Activated naive CD4-positive, alpha-beta T cell treated with anti-CD3 and anti-CD28 coated beads, Interleukin-2, amount 50 U/mL, for 24 hours (primary cell): ENCODE measurements around the gene MEX3D.
"Not testable (repeated sequence)": the region's sequence is repeated elsewhere in the genome, so short reads cannot be mapped to it uniquely, and the experiment has no call there.

Experiments
- H3K27ac Mint-ChIP-seq: one replicate; pipeline ENCODE4 v1.8.0; 2021; ENCODE audit warnings: mild to moderate bottlenecking, mixed read lengths
- H3K27me3 Mint-ChIP-seq: one replicate; pipeline ENCODE4 v1.8.0; 2021; ENCODE audit warnings: mixed read lengths
- H3K36me3 Mint-ChIP-seq: one replicate; pipeline ENCODE4 v1.8.0; 2021; ENCODE audit warnings: mixed read lengths
- H3K4me1 Mint-ChIP-seq: one replicate; pipeline ENCODE4 v1.8.0; 2021; ENCODE audit warnings: mixed read lengths
- H3K4me3 Mint-ChIP-seq: one replicate; pipeline ENCODE4 v1.8.0; 2021; ENCODE audit warnings: mild to moderate bottlenecking, mixed read lengths
- H3K9me3 Mint-ChIP-seq: one replicate; pipeline ENCODE4 v1.8.0; 2021; ENCODE audit warnings: mixed read lengths

The MEX3D gene

DNA sequence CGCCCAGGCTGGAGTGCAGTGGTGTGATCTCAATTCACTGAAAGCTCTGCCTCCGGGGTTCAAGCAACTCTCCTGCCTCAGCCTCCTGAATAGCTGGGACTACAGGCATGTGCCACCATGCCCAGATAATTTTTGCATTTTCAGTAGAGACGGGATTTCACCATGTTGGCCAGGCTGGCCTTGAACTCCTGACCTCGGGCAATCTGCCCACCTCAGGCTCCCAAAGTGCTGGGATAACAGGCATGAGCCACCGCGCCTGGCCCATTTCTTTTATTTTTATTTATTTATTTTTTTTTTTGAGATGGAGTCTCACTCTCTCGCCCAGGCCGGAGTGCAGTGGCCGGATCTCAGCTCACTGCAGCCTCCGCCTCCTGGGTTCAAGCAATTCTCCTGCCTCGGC lies 28.4 kb downstream of the MEX3D start:
- peaks cover 13% of the 10 kb centered on the region for H3K27me3 Mint-ChIP-seq
- not testable (repeated sequence) for H3K4me1 Mint-ChIP-seq, H3K9me3 Mint-ChIP-seq, H3K4me3 Mint-ChIP-seq, H3K36me3 Mint-ChIP-seq, H3K27ac Mint-ChIP-seq

DNA sequence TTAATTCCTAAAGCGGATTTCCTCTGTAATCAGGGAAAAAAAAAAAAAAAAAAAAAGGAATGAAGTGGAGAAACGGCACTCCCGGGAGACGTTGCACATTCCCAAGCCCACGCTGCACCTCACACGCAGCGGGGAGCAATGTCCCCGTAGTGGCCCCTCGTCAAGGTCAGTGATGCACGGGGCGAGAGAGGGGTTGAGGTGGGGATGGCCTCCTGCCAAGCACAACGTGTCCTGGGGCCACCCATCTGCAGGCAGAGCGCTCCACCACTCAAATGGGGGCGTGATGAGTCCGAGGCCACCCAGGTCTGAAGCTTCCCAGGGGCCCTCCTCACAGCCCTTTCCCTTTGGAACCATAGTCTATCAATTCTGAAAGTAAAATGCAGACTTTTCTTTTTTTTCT lies 29.1 kb downstream of the MEX3D start:
- H3K4me3 Mint-ChIP-seq = no peak overlapping the region
- H3K27ac Mint-ChIP-seq = no peak overlapping the region

DNA sequence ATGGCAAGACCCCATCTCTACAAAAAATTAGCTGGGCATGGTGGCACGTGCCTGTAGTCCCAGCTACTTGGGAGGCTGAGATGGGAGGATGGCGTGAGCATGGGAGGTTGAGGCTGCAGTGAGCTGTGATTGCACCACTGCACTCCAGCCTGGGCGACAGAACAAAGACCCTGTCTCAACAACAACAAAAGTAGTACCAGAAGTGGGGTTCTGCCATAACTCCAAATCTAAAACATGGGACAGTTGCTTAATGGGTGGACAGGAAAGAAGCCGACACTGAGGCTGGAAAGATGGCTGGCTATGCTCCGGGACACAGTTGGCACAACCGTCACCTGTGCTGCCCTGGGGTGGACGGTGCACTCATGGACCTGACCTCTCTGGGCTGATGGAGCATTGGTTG lies 32.4 kb downstream of the MEX3D start:
- H3K36me3 Mint-ChIP-seq = not testable (repeated sequence)

More for the DNA sequence above, 29.1 kb downstream of the MEX3D start:
- peaks cover 13% of the 10 kb centered on the region for H3K27me3 Mint-ChIP-seq
- no peaks in the 10 kb centered on the region for H3K36me3 Mint-ChIP-seq
- no peaks in the 10 kb centered on the region for H3K4me1 Mint-ChIP-seq
- H3K9me3 Mint-ChIP-seq = no peaks in the 10 kb centered on the region

DNA sequence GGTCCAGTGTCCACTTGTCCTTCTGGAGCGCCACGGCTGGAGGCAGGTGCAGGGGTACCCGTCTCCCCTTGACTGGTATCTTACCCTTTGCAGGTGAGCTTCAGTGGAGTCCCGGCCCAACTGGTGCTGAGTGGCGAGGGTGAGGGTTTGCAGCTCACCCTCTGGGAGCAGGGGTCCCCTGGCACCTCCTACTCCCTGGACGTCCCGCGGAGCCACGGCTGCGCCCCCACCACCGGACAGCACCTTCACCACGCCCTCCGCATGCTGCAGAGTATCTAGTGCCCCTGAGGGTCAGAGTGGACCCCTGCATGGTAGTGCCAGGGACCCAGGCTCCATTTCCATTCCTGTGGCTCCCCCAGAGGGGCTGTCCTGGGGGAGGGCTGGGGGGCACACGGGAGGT lies 33.2 kb downstream of the MEX3D start:
- no peaks in the 10 kb centered on the region for H3K36me3 Mint-ChIP-seq
- H3K9me3 Mint-ChIP-seq = no peaks in the 10 kb centered on the region
- H3K27me3 Mint-ChIP-seq = peaks cover 7% of the 10 kb centered on the region
- H3K4me1 Mint-ChIP-seq = no peaks in the 10 kb centered on the region
- no peak overlapping the region for H3K27ac Mint-ChIP-seq
- H3K4me3 Mint-ChIP-seq = no peak overlapping the region

More for the DNA sequence above, 32.4 kb downstream of the MEX3D start:
- H3K27me3 Mint-ChIP-seq, H3K9me3 Mint-ChIP-seq, H3K27ac Mint-ChIP-seq, H3K4me1 Mint-ChIP-seq, H3K4me3 Mint-ChIP-seq: not testable (repeated sequence)

DNA sequence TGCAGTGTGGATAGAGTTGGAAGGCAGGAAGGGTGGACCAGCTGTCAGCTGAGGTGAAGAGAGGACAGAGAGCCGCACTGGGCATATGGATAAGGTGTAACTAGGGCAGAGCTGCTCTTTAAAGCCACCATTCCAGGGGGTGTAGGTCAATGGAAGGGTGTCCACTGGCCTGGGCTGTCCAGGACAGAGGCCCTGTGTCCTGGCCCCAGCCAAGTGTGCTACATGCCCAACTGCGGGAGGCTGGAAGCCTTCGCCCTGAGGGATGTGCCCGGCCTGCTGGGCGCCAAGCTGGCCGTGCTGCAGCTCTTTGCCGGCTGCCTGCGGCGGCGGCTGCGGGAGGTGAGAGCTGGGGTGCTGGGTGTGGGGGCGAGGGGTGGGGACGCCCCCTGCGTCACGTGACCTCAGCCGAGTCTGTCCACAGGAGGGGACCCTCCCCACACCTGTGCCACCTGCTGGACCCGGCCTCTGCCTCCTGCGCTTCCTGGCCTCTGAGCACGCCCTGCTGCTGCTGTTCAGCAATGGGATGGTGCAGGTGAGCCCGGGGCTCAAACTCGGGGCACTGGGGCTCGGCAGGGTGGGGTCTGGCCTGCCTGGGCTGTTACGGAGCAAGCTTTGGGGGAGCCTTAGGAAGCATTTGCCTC lies 34.5 kb downstream of the MEX3D start:
- Mint-ChIP-seq H3K4me3 (no peak overlapping the region), H3K36me3 (no peaks in the 10 kb centered on the region), H3K27ac (no peak overlapping the region), H3K4me1 (no peaks in the 10 kb centered on the region), H3K27me3 (peaks cover 6% of the 10 kb centered on the region), H3K9me3 (no peaks in the 10 kb centered on the region)

DNA sequence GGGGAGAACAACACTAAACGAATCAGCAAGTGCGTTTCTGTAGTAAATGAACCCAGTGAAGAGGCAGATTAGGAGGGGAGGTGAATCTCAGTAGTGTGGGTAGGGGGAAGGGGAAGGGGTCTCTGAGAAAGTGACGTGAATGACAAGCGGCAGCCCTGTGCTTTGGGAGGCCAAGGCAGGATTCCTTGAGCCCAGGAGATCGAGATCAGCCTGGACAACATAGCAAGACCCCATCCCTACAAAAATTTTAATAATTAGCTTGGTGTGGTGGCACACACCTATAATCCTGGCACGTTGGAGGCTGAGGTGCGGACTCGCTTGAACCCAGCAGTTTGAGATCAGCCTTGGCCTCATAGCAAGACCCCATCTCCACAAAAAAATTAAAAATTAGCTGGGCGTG lies 36.1 kb downstream of the MEX3D start:
- H3K4me1 Mint-ChIP-seq = no peaks in the 10 kb centered on the region
- H3K27ac Mint-ChIP-seq = no peak overlapping the region
- H3K9me3 Mint-ChIP-seq = no peaks in the 10 kb centered on the region
- no peak overlapping the region for H3K4me3 Mint-ChIP-seq
- peaks cover 6% of the 10 kb centered on the region for H3K27me3 Mint-ChIP-seq
- no peaks in the 10 kb centered on the region for H3K36me3 Mint-ChIP-seq

DNA sequence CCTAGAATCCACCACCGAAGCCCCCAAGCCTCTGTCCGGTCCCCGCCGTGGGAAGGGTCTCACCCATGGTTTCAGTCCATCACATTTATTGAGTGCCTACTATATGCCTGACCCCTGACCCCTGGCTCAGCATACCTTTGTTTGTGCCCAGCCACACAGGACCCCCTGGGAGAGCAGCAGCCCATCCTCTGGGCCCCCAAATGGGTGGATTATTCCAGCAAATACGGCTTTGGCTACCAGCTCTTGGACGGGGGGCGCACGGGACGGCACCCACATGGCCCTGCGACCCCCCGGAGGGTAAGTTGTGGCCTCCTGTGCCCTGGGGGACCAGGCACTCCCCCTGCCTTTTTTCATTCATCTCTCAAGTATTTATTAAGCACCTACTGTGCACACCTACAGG lies 36.5 kb downstream of the MEX3D start:
- Mint-ChIP-seq H3K27ac (no peak overlapping the region), H3K4me3 (no peak overlapping the region), H3K27me3 (peaks cover 6% of the 10 kb centered on the region), H3K9me3 (no peaks in the 10 kb centered on the region), H3K36me3 (no peaks in the 10 kb centered on the region), H3K4me1 (no peaks in the 10 kb centered on the region)

DNA sequence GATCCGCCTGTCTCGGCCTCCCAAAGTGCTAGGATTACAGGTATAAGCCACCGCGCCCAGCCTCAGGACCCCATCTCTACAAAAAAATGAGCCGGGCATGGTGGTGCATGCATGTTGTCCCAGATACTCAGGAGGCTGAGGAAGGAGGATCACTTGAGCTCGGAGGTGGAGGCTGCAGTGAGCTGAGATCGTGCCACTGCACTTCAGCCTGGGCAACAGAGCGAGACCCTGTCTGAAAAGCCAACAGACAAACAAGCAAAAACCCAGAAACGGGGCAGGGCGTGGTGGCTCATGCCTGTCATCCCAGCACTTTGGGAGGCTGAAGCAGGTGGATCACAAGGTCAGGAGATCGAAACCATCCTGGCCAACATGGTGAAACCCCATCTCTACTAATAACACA lies 37.3 kb downstream of the MEX3D start:
- H3K4me3 Mint-ChIP-seq, H3K4me1 Mint-ChIP-seq, H3K9me3 Mint-ChIP-seq, H3K36me3 Mint-ChIP-seq, H3K27ac Mint-ChIP-seq: not testable (repeated sequence)
- H3K27me3 Mint-ChIP-seq = peaks cover 13% of the 10 kb centered on the region

DNA sequence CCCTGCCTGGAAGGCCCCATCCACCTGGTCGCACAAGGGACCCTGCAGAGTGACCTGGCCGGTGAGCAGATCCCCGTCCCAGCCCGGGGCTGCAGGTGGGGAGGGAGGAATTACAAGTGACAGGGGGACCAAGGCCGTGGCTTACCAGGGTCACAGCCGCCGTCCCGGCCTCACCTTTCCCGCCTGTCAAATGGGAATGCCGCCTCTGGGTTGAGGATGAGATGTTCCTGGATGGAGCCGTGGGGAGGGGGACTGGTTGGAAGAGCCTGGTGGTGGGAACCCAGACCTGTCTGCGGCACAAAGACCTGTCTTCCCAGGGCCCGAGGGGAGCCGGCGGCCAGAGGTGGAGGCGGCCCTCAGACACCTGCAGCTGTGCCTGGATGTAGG lies 38.7 kb downstream of the MEX3D start:
- peaks cover 19% of the 10 kb centered on the region for H3K27me3 Mint-ChIP-seq
- H3K9me3 Mint-ChIP-seq = no peaks in the 10 kb centered on the region
- H3K4me3 Mint-ChIP-seq = no peak overlapping the region
- H3K27ac Mint-ChIP-seq = no peak overlapping the region
- H3K36me3 Mint-ChIP-seq = no peaks in the 10 kb centered on the region
- H3K4me1 Mint-ChIP-seq = peaks cover 5% of the 10 kb centered on the region

DNA sequence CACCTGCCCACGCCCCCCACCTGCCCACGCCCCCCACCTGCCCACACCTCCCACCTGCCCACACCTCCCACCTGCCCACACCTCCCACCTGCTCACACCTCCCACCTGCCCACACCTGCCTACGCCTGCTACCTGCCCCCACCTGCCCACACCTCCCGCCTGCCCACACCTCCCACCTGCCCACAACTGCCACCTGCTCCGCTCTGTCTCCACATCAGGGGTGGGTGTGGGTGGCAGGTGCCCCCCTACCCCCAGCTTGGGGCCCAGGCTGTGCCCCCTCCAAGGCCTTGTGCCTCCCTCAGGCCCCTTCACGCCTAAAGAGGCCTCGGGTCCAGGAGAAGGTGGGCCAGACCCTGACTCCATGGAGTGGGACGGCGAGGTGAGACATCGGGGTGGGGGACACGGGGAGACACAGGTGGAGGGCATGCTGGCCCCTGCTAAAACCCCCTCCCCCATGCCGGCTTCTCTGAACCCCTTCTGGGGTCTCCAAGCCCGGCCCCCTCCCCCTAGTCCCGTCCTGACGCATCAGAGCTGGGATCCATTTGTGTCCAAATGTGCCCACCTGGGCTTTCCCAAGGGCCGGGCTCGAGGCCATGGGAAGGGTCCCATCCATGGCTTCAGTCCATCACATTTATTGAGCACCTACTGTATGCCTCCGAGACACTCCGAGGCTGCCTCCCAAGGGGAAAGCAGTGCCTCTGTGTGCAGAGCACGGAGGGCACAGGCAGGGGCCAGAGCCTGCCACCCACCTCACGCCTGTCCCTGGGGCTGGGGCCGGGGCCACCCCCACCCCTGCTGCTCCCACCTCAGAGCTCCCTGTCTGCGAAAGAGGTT lies 39.3 kb downstream of the MEX3D start:
- H3K27ac Mint-ChIP-seq = no peak overlapping the region
- peaks cover 20% of the 10 kb centered on the region for H3K27me3 Mint-ChIP-seq
- H3K36me3 Mint-ChIP-seq = no peaks in the 10 kb centered on the region
- peaks cover 6% of the 10 kb centered on the region for H3K4me1 Mint-ChIP-seq
- H3K4me3 Mint-ChIP-seq = no peak overlapping the region
- H3K9me3 Mint-ChIP-seq = no peaks in the 10 kb centered on the region

DNA sequence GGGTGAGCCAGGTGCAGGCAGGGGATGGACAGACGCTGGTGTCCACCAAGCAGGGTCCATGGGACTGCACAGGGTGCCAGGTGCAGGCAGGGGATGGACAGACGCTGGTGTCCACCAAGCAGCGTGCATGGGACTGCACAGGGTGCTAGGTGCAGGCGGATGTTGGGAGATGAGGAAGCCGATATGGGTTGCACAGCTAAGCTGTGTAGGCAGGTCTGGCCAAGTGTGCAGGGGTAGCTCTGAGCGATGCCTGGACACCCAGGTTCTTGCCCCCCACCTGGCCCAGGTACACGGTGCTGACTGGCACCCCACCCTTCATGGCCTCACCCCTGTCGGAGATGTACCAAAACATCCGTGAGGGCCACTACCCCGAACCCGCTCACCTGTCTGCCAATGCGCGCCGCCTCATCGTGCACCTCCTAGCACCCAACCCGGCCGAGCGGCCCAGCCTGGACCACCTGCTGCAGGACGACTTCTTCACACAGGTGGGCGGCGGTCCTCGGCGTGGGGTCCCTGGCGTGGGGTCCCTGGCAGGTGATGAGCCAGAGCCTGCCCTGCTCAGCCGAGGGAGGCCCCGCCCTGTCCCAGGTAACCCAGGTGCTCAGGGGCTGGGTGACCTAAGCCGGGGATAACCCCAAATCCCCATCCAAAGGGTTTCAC lies 40.3 kb downstream of the MEX3D start:
- Mint-ChIP-seq H3K4me3 (no peak overlapping the region), H3K4me1 (peaks cover 6% of the 10 kb centered on the region), H3K36me3 (no peaks in the 10 kb centered on the region), H3K9me3 (no peaks in the 10 kb centered on the region), H3K27me3 (peaks cover 21% of the 10 kb centered on the region), H3K27ac (peak overlapping the region; percentile 65)

DNA sequence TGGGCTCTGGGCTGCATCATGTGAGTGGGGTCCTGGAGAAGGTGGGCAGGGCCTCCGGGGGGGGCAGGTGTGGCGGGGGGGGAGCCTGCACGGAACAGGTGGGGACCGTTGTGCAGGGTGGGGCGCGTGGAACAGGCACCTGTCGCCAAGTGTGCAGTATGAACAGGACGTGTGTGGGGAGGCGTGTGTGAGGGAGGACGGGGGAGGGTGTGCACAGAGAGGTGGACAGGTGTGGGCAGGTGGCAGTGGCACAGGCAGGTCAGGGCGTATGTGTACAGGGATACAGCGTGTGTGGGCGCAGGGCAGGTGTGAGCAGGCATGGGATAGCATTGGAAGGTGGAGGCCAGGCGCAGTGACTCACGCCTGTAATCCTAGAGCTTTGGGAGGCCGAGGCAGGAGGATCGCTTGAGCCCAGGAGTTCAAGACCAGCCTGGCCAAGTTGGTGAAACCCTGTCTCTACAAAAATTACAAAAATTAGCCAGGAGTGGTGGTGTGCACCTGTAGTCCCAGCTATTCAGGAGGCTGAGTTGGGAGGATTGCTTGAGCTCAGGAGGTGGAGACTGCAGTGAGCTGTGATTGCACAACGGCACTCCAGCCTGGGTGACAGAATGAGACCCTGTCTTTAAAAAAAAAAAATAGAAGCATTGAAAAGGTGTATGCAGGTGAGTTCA lies 41.0 kb downstream of the MEX3D start:
- peaks cover 21% of the 10 kb centered on the region for H3K27me3 Mint-ChIP-seq
- peaks cover 6% of the 10 kb centered on the region for H3K4me1 Mint-ChIP-seq
- no peak overlapping the region for H3K4me3 Mint-ChIP-seq
- H3K9me3 Mint-ChIP-seq = no peaks in the 10 kb centered on the region
- H3K27ac Mint-ChIP-seq = peak overlapping the region; percentile 65
- H3K36me3 Mint-ChIP-seq = no peaks in the 10 kb centered on the region

DNA sequence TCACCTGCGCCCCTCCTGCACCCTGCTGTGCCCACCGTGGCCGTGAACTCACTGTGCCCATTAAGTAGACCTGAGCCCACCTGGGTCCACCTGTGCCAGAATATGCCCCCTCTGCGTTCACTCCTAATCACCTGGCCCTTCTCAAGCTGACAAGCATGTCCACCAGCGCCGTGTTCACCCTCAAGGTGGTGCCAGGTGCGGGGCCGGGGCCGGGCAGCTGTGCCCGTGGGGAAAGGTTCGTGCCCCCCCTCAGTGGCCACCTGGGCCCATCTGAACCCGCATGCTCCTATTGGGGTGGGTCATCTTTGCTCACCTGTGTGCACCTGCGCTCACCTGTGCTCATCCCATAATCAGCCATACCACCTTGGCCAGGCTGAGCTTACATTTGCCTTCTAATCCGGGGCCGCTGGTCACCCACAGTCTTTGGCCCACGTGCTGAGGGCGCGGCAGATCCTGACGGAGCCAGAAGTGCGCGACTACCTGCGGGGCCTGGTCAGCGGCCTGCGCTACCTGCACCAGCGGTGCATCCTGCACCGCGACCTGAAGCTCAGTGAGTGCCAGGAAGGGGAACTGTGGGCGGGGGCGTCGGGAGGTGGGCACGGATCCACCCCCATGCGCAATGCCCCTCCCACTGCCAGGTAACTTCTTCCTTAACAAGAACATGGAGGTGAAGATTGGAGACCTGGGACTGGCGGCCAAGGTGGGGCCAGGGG lies 41.9 kb downstream of the MEX3D start:
- H3K27me3 Mint-ChIP-seq = peaks cover 20% of the 10 kb centered on the region
- H3K9me3 Mint-ChIP-seq = no peaks in the 10 kb centered on the region
- no peak overlapping the region for H3K4me3 Mint-ChIP-seq
- no peak overlapping the region for H3K27ac Mint-ChIP-seq
- no peaks in the 10 kb centered on the region for H3K36me3 Mint-ChIP-seq
- peaks cover 6% of the 10 kb centered on the region for H3K4me1 Mint-ChIP-seq

DNA sequence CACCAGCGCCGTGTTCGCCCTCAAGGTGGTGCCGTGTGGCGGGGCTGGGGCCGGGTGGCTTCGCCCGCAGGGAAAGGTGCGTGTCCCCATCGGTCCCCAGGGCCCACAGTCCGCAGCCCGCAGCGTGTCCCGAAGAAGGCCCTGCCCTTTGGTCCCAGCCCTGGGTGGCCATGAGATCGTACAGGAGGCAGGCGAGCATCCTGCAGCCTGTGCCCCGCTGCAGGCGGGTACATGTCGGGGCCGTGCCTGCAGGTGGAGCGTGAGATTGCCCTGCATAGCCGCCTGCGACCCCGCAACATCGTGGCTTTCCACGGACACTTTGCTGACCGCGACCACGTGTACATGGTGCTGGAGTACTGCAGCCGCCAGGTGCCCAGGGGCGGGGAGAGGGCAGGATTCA lies 42.8 kb downstream of the MEX3D start:
- Mint-ChIP-seq H3K9me3 (no peaks in the 10 kb centered on the region), H3K4me1 (peaks cover 6% of the 10 kb centered on the region), H3K27ac (no peak overlapping the region), H3K36me3 (no peaks in the 10 kb centered on the region), H3K4me3 (no peak overlapping the region), H3K27me3 (peaks cover 20% of the 10 kb centered on the region)

DNA sequence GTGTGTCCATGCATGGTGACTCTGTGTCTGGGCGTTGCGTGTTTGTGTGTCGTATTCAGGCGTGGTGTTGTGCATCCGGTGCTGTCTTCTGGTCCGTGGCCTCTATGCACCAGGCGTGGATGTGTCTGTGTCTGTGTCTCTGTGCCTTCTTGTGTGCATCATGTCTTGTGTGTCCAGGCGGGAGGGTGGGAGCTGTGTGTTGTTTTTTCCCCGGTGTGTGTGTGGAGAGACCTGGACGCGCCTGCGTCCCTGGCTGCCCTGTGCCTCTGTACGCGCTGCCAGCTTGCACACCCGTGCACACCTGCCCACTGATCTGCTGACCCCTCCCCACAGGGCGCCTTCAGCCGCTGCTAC lies 43.2 kb downstream of the MEX3D start:
- Mint-ChIP-seq H3K27me3 (peaks cover 20% of the 10 kb centered on the region), H3K4me1 (peaks cover 6% of the 10 kb centered on the region), H3K9me3 (no peaks in the 10 kb centered on the region), H3K27ac (no peak overlapping the region), H3K4me3 (peak overlapping the region; percentile 41), H3K36me3 (no peaks in the 10 kb centered on the region)
